Colonic mucosa (tissue), 4 donors: ENCODE data around the gene GRHL1. TPM values are rescaled to one million over a fixed set of nuclear protein-coding genes. Genes with fewer than 3 reads are reported as not detected.

Source experiments
- DNase-seq: peaks from one replicate; pipeline ENCODE4 v3.0.0-alpha.2; 2020
- H3K27ac ChIP-seq: fragments of 200-600 bp; one replicate; pipeline ENCODE4 v1.8.0; 2021
- H3K27me3 ChIP-seq: fragments of 200-600 bp; one replicate; pipeline ENCODE4 v1.8.0; 2021
- H3K36me3 ChIP-seq: fragments of 200-600 bp; one replicate; pipeline ENCODE4 v1.8.0; 2021
- H3K4me1 ChIP-seq: fragments of 200-600 bp; one replicate; pipeline ENCODE4 v1.8.0; 2021; ENCODE audit warnings: mild to moderate bottlenecking
- H3K4me3 ChIP-seq: fragments of 200-600 bp; one replicate; pipeline ENCODE4 v1.8.0; 2021
- H3K9ac ChIP-seq, 2 donors: one replicate each; pipeline ENCODE4 v1.7.0; 2013; ENCODE audit warnings: control low read depth in 2 of 2, low read depth in 2 of 2, low read length in 2 of 2
- H3K9me3 ChIP-seq: fragments of 200-600 bp; one replicate; pipeline ENCODE4 v1.8.0; 2021
- intact Hi-C: fragments of 100-400 bp; cut with DNase I; formaldehyde crosslinking; loops from one replicate; pipeline ENCODE4 v1.14.1; 2022
- total RNA-seq, 2 donors: library from RNA; stranded (reverse); fragmentation: NEBNext Ultra II Directional in 1 of 2; extraction: Animal tissue kit (Norgen Biotek cat#: 25700) in 1 of 2; gene quantifications; one replicate each; pipeline ENCODE4 v1.2.1, GENCODE V29; 2021
- TF ChIP-seq, protein P1 (sequence below): fragments of 200-600 bp; IDR thresholded peaks from one replicate; pipeline ENCODE4 v1.8.0; 2022; ENCODE audit warnings: antibody characterized with exemption, mild to moderate bottlenecking
- donor health status: healthy.
- donor health status: DM: no; HTN: no; CAD: no.
- donor health status: DM: no; HTN: no; CAD: no.

Gene GRHL1
- total RNA-seq, 2 donors from 2014 or later: 1.6 to 1.9 TPM

DNA sequence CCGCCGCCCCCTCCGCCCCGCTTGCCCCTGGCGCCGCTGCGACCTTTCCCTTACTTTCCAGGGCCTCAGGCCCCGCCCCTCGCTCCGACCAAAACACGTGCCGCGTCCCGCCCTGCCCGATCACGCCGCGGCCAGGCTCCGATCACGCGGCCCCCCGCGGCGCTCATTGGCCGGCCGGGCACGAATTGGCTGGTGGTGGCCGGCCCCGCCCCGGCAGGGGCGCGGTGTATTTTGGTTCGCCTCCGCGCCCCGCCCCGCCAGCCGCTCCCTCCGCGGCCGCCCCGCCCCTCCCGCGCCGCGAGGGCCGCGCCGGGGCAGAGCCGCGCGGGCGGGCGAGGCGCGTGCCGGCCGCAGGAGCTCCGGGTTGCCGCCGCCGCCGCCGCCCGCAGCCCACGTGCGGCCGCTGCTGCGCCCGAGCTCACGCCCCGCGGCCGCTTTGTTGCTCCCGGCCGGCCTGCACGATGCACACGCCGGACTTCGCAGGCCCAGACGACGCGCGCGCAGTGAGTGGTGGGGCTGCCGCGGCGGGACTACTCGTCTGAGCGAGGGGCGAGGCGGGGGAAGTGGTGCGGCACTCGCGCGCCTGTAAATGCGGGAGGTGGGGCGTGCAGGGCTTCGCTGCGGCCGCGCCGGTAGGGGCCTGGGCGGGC is 91.9 kb downstream of the GRHL1 start, which contains the start of gene KLF11:
KLF11 (plus strand) TSS at position 295 of the 650 bp plus-strand sequence; CDS start at position 462, 167 bp downstream.
- Histone ChIP-seq H3K9me3 (no peaks in the 10 kb centered on the region), H3K36me3 (no peaks in the 10 kb centered on the region), H3K27me3 (no peaks in the 10 kb centered on the region), H3K9ac (peak within 1 kb of the TSS; percentile 40 to 98), H3K4me3 (peak within 1 kb of the TSS; percentile 44), H3K27ac (peak within 1 kb of the TSS; percentile 76), H3K4me1 (no peaks in the 10 kb centered on the region)
- intact Hi-C loops: no loop called here
- peak; percentile 88 for DNase-seq
- TF ChIP-seq, protein P1, sequence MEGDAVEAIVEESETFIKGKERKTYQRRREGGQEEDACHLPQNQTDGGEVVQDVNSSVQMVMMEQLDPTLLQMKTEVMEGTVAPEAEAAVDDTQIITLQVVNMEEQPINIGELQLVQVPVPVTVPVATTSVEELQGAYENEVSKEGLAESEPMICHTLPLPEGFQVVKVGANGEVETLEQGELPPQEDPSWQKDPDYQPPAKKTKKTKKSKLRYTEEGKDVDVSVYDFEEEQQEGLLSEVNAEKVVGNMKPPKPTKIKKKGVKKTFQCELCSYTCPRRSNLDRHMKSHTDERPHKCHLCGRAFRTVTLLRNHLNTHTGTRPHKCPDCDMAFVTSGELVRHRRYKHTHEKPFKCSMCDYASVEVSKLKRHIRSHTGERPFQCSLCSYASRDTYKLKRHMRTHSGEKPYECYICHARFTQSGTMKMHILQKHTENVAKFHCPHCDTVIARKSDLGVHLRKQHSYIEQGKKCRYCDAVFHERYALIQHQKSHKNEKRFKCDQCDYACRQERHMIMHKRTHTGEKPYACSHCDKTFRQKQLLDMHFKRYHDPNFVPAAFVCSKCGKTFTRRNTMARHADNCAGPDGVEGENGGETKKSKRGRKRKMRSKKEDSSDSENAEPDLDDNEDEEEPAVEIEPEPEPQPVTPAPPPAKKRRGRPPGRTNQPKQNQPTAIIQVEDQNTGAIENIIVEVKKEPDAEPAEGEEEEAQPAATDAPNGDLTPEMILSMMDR: no peak

DNA sequence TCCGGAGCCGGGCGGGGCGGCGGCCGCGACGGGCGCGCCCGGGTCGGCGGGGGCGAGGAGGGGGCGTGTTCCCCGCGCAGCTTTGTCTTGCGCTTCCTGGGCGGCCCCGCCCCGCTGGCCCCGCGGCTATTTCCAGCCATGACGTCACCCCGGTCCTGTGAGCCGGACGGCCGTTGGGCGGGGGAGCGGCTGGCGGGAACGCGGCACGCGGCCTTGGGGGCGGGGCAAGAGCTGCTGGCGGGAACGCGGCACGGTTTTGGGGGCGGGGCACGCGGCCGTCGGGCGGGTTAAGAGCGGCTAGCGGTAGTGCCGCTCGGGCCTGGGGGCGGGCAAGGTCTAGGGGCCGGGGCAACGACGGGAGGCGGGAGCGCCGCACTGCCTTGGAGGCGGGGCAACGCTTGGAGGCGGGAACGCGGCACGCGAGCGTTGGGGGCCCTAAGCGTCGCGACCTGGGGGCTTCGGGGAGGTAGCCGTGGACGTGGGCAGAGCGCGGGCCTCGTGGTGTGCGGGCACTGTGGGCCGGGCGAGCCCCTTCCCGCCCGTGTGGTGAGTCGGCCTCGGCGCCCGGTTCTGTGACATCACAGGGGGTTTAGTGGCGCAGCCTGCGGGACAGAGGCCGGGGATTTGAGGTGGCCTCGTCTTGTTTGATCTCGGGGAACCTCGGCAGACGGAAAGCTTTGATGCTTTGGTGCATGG is 92.6 kb downstream of the GRHL1 start:
- TF ChIP-seq, protein P1: no peak
- no peaks in the 10 kb centered on the region for H3K36me3 ChIP-seq
- peak; percentile 97 for DNase-seq
- peak overlapping the region in 1 of 2 donors; percentile 98 for H3K9ac ChIP-seq
- no peaks in the 10 kb centered on the region for H3K27me3 ChIP-seq
- H3K4me3 ChIP-seq: peak overlapping the region; percentile 44
- H3K9me3 ChIP-seq: no peaks in the 10 kb centered on the region
- peak overlapping the region; percentile 76 for H3K27ac ChIP-seq
- H3K4me1 ChIP-seq: no peaks in the 10 kb centered on the region
- intact Hi-C loops: no loop called here

GRCh38 chr2:10045561-10046355 is 94.3 kb downstream of the GRHL1 start:
- Histone ChIP-seq H3K4me3 (no peak overlapping the region), H3K9ac (no peak overlapping the region)

GRCh38 chr2:10046931-10047330 is 95.4 kb downstream of the GRHL1 start:
- TF ChIP-seq, protein P1: no peak
- Histone ChIP-seq H3K9me3 (no peaks in the 10 kb centered on the region), H3K4me3 (no peak overlapping the region), H3K27me3 (no peaks in the 10 kb centered on the region), H3K9ac (no peak overlapping the region), H3K4me1 (no peaks in the 10 kb centered on the region), H3K27ac (no peak overlapping the region), H3K36me3 (no peaks in the 10 kb centered on the region)
- intact Hi-C loops: loop anchor here (5.0 kb wide), 2 partner anchors 65 to 235 kb away; no protein-coding TSS in a partner anchor
- no peak for DNase-seq

More at GRCh38 chr2:10045561-10046355, 94.3 kb downstream of the GRHL1 start:
- intact Hi-C loops: loop anchor here (5.0 kb wide), 2 partner anchors 63 to 233 kb away; no protein-coding TSS in a partner anchor
- Histone ChIP-seq H3K27ac (no peak overlapping the region), H3K36me3 (no peaks in the 10 kb centered on the region), H3K4me1 (no peaks in the 10 kb centered on the region), H3K9me3 (no peaks in the 10 kb centered on the region), H3K27me3 (no peaks in the 10 kb centered on the region)
- TF ChIP-seq, protein P1: no peak
- no peak for DNase-seq
